ENCODE results near the gene WDHD1. TPM values are rescaled to one million over a fixed set of nuclear protein-coding genes. Genes with fewer than 3 reads are reported as not detected.

The WDHD1 gene
- total and polyA plus RNA-seq, 2 of the 8 experiments (the other 6 are each of a cell fraction or from before 2014, with no cell fraction given): 17.8 to 87.9 TPM

DNA sequence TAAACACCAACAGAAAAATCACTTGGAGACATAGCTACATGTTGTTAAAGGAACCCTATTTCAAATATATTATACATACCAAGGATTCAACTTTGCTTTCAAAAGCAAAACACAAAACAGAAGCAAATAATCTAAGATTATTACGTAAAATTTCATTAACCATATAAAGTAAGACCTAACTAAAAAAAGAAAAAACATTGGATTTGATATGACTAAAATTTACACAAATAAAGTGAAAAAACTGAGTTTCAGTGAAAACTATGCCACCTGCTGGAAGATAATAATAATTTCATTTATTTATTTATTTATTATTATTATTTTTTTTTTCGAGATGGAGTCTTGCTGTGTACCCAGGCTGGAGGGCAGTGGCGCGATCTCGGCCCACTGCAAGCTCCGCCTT, 45.2 kb downstream of the WDHD1 start:
- Histone ChIP-seq H3K9me3 (ENCODE audit: insufficient read depth in 2 of 2, low read depth in 1 of 2, low read length in 1 of 2) (no peaks in the 10 kb centered on the region), H3K27ac (ENCODE audit: low read depth, low read length) (no peak overlapping the region), H2BK120ac (replicated peaks; ENCODE audit: low read depth, low read length) (no peak overlapping the region), H2AK5ac (ENCODE audit: low read depth, low read length) (no peak overlapping the region), H3K36me3 (ENCODE audit: control insufficient read depth in 2 of 4, insufficient read depth in 4 of 4, low read length in 3 of 4) (peaks cover 21 to 94% (median 54%) of the 10 kb centered on the region in 4 experiments), H3K79me2 (ENCODE audit: control insufficient read depth in 1 of 2, insufficient read depth in 2 of 2, low read length in 2 of 2) (no peaks in the 10 kb centered on the region), H2BK5ac (ENCODE audit: low read depth, low read length) (no peak overlapping the region), H3K23ac (ENCODE audit: insufficient read length) (no peak overlapping the region), H3K4me1 (replicated peaks in 1 of 4; ENCODE audit: control insufficient read depth in 3 of 4, insufficient read depth in 4 of 4, low read length in 3 of 4) (no peaks in the 10 kb centered on the region), H4K5ac (ENCODE audit: insufficient read length, low read depth, low read length) (no peak overlapping the region), H3K4me3 (ENCODE audit: extremely low read depth in 1 of 4, insufficient read depth in 2 of 4, low read depth in 3 of 4, low read length in 4 of 4) (no peak overlapping the region), H4K8ac (ENCODE audit: extremely low read depth, insufficient read depth, low read length) (no peak overlapping the region), H3K4me2 (ENCODE audit: insufficient read depth in 1 of 2, low read depth in 2 of 2, low read length in 2 of 2) (no peak overlapping the region), H4K91ac (replicated peaks; ENCODE audit: insufficient read length, low read length) (no peak overlapping the region), H3K9ac (replicated peaks in 1 of 4; ENCODE audit: extremely low read depth in 1 of 4, low read depth in 3 of 4, low read length in 3 of 4) (no peak overlapping the region), H3K79me1 (ENCODE audit: low read depth, low read length) (no peaks in the 10 kb centered on the region), H3K56ac (replicated peaks; ENCODE audit: insufficient read length, low read depth, low read length) (no peak overlapping the region), H2BK12ac (ENCODE audit: low read depth, low read length) (no peak overlapping the region), H3K14ac (ENCODE audit: insufficient read length) (no peak overlapping the region), H3K18ac (ENCODE audit: extremely low read depth, low read length) (no peak overlapping the region), H4K20me1 (replicated peaks in 1 of 2; ENCODE audit: control insufficient read depth in 1 of 2, insufficient read depth in 2 of 2, low read length in 2 of 2) (no peaks in the 10 kb centered on the region), H2AFZ (ENCODE audit: low read length) (no peak overlapping the region), H3K23me2 (ENCODE audit: low read depth, low read length) (no peaks in the 10 kb centered on the region), H2BK15ac (ENCODE audit: low read length) (no peak overlapping the region), H2BK20ac (ENCODE audit: low read length) (no peak overlapping the region), H3K27me3 (replicated peaks in 1 of 4; ENCODE audit: control insufficient read depth in 3 of 4, extremely low read depth in 1 of 4, insufficient read depth in 3 of 4, low read length in 3 of 4) (no peaks in the 10 kb centered on the region), H3K4ac (replicated peaks; ENCODE audit: insufficient read length, low read depth, low read length) (no peak overlapping the region)
- WGBS, 2 experiments (ENCODE audit: extremely low coverage in 1 of 2, insufficient coverage in 1 of 2, insufficient read length in 1 of 2, insufficient replicate concordance in 2 of 2, low coverage in 1 of 2, low lambda C conversion rate in 2 of 2, missing lambda C conversion rate in 1 of 2): 99% methylated on average over 6 of the region's 6 CpGs; no CpG with 5 or more reads in 1 of the 2 experiments
- FAIRE-seq: no peak
- ChIA-PET CTCF (ENCODE audit: partially characterized antibody) (interaction anchor here (1.0 to 2.1 kb wide), 3 partner anchors 9 to 165 kb away, joined by 3 to 7 read pairs (median 3); no protein-coding TSS in a partner anchor), POLR2A (ENCODE audit: partially characterized antibody) (interaction anchor here (0.8 kb wide), 1 partner anchor 29 kb away, joined by 3 read pairs; no protein-coding TSS in a partner anchor)
- no peak for DNase-seq (ENCODE audit: low read depth in 1 of 2, low spot score in 2 of 2)
- no peak for TF ChIP-seq BRCA1 (IDR thresholded peaks at IDR 0.05; ENCODE audit: low read depth, low read length)
- TF ChIP-seq SUZ12 (IDR thresholded peaks at IDR 0.05; ENCODE audit: low read length): no peak
- TF ChIP-seq JUND (IDR thresholded peaks at IDR 0.05; ENCODE audit: low read length): no peak
- no peak for TF ChIP-seq CHD1 (IDR thresholded peaks at IDR 0.05; ENCODE audit: low read depth, low read length)
- TF ChIP-seq, protein P1, sequence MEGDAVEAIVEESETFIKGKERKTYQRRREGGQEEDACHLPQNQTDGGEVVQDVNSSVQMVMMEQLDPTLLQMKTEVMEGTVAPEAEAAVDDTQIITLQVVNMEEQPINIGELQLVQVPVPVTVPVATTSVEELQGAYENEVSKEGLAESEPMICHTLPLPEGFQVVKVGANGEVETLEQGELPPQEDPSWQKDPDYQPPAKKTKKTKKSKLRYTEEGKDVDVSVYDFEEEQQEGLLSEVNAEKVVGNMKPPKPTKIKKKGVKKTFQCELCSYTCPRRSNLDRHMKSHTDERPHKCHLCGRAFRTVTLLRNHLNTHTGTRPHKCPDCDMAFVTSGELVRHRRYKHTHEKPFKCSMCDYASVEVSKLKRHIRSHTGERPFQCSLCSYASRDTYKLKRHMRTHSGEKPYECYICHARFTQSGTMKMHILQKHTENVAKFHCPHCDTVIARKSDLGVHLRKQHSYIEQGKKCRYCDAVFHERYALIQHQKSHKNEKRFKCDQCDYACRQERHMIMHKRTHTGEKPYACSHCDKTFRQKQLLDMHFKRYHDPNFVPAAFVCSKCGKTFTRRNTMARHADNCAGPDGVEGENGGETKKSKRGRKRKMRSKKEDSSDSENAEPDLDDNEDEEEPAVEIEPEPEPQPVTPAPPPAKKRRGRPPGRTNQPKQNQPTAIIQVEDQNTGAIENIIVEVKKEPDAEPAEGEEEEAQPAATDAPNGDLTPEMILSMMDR (IDR thresholded peaks at IDR 0.05; ENCODE audit: control extremely low read depth in 1 of 3, insufficient read depth in 1 of 3, low read depth in 1 of 3, low read length in 3 of 3): no peak
- TF ChIP-seq POLR2AphosphoS5 (IDR thresholded peaks at IDR 0.05; ENCODE audit: low read depth, low read length): no peak
- TF ChIP-seq ASH2L (IDR thresholded peaks at IDR 0.05; ENCODE audit: low read length): no peak
- no peak for TF ChIP-seq SRF (IDR thresholded peaks at IDR 0.05; ENCODE audit: low read depth, low read length)
- TF ChIP-seq RAD21 (IDR thresholded peaks at IDR 0.05 in 1 of 2, conservative IDR thresholded peaks at IDR 0.05 in 1 of 2; ENCODE audit: low read depth in 2 of 2, low read length in 2 of 2): no peak
- no peak for TF ChIP-seq RXRA (IDR thresholded peaks at IDR 0.05; ENCODE audit: insufficient read depth, low read depth, low read length)
- no peak for TF ChIP-seq CBX8 (IDR thresholded peaks at IDR 0.05; ENCODE audit: borderline replicate concordance, low read depth, low read length)
- TF ChIP-seq SP2 (IDR thresholded peaks at IDR 0.05; ENCODE audit: low read length): no peak

All from H1 (cell line).